Prostate gland (tissue), 2 donors: ENCODE measurements around the gene CACNG1. TPM values are rescaled to one million over a fixed set of nuclear protein-coding genes. Genes with fewer than 3 reads are reported as not detected.

Experiments used
- DNase-seq: peaks from one replicate; pipeline ENCODE4 v3.0.0-alpha.2; 2019; ENCODE audit warnings: low spot score
- H3K27ac ChIP-seq, 2 donors: fragments of 200-600 bp; sonication (generic); 2 replicates each; pipeline ENCODE4 v1.5.1; 2017 to 2019
- H3K27me3 ChIP-seq: fragments of 200-600 bp; sonication (generic); replicated peaks from 2 replicates; pipeline ENCODE4 v1.5.1; 2019; ENCODE audit not compliant: insufficient read depth
- H3K36me3 ChIP-seq, 2 donors: fragments of 200-600 bp; sonication (generic); 1 replicate in 1 of 2; 2 replicates in 1 of 2; pipeline versions ENCODE4 v1.5.1 to v1.8.1; 2017 to 2019
- H3K4me1 ChIP-seq: fragments of 200-600 bp; sonication (generic); replicated peaks from 2 replicates; pipeline ENCODE4 v1.5.1; 2019
- H3K4me3 ChIP-seq, 2 donors: fragments of 200-600 bp; sonication (generic); 2 replicates each; pipeline ENCODE4 v1.5.1; 2017 to 2019
- H3K9me3 ChIP-seq: fragments of 200-600 bp; sonication (generic); 2 replicates; pipeline ENCODE4 v1.5.1; 2017
- POLR2A ChIP-seq: fragments of 450-650 bp; IDR thresholded peaks from one replicate; pipeline ENCODE4 v1.6.1; 2016; ENCODE audit warnings: antibody characterized with exemption, mild to moderate bottlenecking
- POLR2AphosphoS5 ChIP-seq: sonication (generic); formaldehyde crosslinking; IDR thresholded peaks from one replicate; pipeline ENCODE4 v1.6.1; 2017; ENCODE audit warnings: antibody characterized with exemption
- WGBS: methylation state at CpG from one replicate; pipeline ENCODE4 v1.1.5; 2018; 5-methylcytosine and 5-hydroxymethylcytosine counted together
- intact Hi-C: fragments of 100-400 bp; cut with DNase I; formaldehyde crosslinking; loops from one replicate; pipeline ENCODE4 v1.14.2; 2022
- total RNA-seq, 2 donors: library from RNA; depleted of rRNA; stranded (reverse); fragments of >200 nt; gene quantifications; one replicate each; pipeline ENCODE4 v1.1.0, GENCODE V29; 2016
- TF ChIP-seq, protein P1 (sequence below), 4 experiments: fragments of 200-600 bp in 2 of 4; fragments of 450-650 bp in 2 of 4; sonication (generic) in 2 of 4; IDR thresholded peaks; 1 replicate in 3 of 4; 2 replicates in 1 of 4; pipeline ENCODE4 v1.5.1; 2016 to 2019; ENCODE audit warnings: antibody characterized with exemption in 4 of 4, mild to moderate bottlenecking in 2 of 4, moderate library complexity in 2 of 4

Gene CACNG1
- total RNA-seq, 2 donors from 2014 or later, result 0.74 TPM; not detected in 1

DNA sequence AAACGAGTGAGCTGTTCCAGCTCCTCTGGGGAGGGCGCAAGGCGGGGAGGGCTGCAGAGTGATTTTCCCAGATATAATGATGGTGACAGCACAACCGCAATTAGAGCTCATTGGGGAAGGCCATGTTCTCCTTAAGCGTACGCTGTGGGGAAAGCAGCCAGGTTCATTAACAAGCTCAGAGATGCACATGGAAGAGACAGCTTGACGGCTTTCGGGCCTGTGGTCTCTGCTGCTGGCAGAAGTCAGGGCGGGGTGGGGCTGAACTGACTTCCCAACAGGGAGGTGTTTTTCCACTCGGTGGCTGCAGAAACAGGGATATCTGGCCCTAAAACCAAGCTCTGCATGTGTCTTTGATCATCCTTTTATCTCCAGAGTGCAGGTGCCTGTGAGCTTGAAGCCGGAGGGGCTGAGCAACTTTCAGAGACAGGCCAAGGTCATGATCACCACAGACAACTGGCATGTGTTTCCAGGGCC is 24.0 kb upstream of the CACNG1 start:
- Histone ChIP-seq H3K4me3 (no peak overlapping the region), H3K4me1 (no peaks in the 10 kb centered on the region), H3K9me3 (no peaks in the 10 kb centered on the region), H3K36me3 (no peaks in the 10 kb centered on the region), H3K27ac (no peak overlapping the region), H3K27me3 (no peaks in the 10 kb centered on the region)
- intact Hi-C loops, result no loop called here
- 43% methylated on average over 11 of the region's 11 CpGs for WGBS
- no peak for DNase-seq
- TF ChIP-seq POLR2A (no peak), POLR2AphosphoS5 (no peak)
- TF ChIP-seq, protein P1, sequence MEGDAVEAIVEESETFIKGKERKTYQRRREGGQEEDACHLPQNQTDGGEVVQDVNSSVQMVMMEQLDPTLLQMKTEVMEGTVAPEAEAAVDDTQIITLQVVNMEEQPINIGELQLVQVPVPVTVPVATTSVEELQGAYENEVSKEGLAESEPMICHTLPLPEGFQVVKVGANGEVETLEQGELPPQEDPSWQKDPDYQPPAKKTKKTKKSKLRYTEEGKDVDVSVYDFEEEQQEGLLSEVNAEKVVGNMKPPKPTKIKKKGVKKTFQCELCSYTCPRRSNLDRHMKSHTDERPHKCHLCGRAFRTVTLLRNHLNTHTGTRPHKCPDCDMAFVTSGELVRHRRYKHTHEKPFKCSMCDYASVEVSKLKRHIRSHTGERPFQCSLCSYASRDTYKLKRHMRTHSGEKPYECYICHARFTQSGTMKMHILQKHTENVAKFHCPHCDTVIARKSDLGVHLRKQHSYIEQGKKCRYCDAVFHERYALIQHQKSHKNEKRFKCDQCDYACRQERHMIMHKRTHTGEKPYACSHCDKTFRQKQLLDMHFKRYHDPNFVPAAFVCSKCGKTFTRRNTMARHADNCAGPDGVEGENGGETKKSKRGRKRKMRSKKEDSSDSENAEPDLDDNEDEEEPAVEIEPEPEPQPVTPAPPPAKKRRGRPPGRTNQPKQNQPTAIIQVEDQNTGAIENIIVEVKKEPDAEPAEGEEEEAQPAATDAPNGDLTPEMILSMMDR (IDR thresholded peaks at IDR 0.05), result no peak

DNA sequence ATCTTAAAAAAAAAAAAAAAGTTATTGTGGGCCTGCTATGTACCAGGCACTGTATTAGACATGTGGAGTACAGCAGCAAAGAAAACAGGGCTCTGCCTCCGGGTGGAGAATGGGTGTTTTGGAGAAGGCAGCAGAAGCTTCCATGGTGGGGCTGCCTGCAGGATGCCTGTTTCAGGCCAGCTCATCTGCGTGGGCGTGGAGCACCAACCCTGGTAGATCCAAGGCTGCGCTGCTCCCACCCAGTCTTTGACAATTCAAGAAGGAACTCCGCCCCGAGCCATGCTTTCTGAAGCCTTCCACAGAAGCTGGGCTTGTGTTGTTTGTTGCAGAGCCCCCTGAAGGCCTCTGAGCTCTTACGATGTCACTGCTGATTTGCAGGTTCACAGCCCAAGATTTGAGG is 23.2 kb upstream of the CACNG1 start:
- 98% methylated on average over 7 of the region's 7 CpGs for WGBS
- TF ChIP-seq POLR2A, result no peak
- TF ChIP-seq, protein P1 (IDR thresholded peaks at IDR 0.05), result no peak
- no peak for TF ChIP-seq POLR2AphosphoS5
- H3K4me3 ChIP-seq, result no peak overlapping the region
- no peaks in the 10 kb centered on the region for H3K27me3 ChIP-seq
- no peaks in the 10 kb centered on the region for H3K4me1 ChIP-seq
- H3K36me3 ChIP-seq, result no peaks in the 10 kb centered on the region
- no peaks in the 10 kb centered on the region for H3K9me3 ChIP-seq
- no peak overlapping the region for H3K27ac ChIP-seq
- intact Hi-C loops, result no loop called here
- no peak for DNase-seq

DNA sequence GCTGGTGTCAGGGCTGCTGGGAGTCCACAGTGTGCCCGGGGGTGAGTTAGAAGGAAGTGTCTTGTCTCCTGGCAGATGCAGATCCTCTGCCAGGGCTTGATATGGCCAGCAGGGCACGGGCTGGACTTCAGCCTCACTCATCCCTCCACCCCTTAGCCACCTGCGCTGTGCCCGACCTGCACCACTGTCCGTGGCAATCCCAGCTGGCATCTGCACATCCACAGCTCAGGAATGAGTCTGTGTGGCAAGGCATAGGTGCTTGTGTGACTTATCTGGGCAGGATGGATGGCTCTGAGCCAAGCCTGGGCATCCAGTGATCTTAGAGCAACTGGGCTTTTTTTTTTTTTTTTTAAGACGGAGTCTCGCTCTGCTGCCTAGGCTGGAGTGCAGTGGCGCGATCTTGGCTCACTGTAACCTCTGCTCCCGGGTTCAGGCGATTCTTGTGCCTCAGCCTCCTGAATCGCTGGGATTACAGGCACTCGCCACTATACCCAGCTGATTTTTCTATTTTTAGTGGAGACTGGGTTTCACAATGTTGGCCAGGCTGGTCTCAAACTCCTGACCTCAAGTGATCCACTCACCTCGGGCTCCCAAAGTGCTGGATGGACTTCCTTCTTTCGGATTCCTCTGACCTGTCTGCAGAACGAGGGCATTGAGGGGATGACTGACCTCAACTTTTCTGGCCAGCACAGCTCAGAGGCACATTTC is 22.5 kb upstream of the CACNG1 start:
- no peaks in the 10 kb centered on the region for H3K36me3 ChIP-seq
- H3K9me3 ChIP-seq, result no peaks in the 10 kb centered on the region
- no peak overlapping the region for H3K27ac ChIP-seq
- intact Hi-C loops, result no loop called here
- no peaks in the 10 kb centered on the region for H3K4me1 ChIP-seq
- WGBS, result 88% methylated on average over 16 of the region's 16 CpGs
- no peak overlapping the region for H3K4me3 ChIP-seq
- no peak for TF ChIP-seq POLR2AphosphoS5
- no peaks in the 10 kb centered on the region for H3K27me3 ChIP-seq
- DNase-seq, result no peak

DNA sequence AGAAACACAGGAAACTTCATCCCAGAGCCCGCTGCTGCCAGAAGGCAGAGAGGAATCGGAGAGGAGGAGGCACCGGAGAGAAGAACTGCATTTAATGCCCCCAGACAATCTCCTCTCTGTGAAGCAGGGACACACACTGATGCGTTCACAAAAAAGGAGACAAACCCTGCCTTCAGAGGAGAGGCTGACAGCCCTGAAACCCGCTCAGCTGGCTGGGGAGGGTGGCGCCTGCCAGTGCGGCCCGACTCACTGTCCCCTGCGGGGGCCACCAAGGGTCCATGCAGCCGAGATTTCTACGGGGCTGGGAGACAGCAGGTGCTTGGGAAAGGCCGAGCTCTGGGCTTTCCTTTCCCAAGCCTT is 21.9 kb upstream of the CACNG1 start:
- intact Hi-C loops, result no loop called here
- no peak for DNase-seq
- H3K4me1 ChIP-seq, result no peaks in the 10 kb centered on the region
- H3K27me3 ChIP-seq, result no peaks in the 10 kb centered on the region
- WGBS, result 81% methylated on average over 12 of the region's 12 CpGs
- no peaks in the 10 kb centered on the region for H3K9me3 ChIP-seq
- H3K4me3 ChIP-seq, result no peak overlapping the region
- no peak for TF ChIP-seq POLR2A
- no peak overlapping the region for H3K27ac ChIP-seq
- no peaks in the 10 kb centered on the region for H3K36me3 ChIP-seq

DNA sequence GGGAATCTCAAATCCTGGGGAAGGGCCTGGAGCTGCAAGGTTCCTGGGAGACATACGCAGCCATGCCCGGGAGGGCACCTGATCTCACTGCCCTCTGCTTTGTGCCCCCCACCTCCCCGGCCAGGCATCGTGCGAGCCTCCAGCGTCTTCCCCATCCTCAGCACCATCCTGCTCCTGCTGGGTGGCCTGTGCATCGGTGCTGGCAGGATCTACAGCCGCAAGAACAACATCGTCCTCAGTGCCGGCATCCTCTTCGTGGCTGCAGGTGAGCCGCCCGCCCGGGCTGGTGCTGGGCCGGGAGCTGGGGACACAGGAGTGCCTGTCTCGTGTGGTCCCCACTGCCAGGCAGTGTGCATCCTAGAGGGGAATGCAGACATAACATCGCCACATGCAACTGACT is 19.6 kb upstream of the CACNG1 start:
- Histone ChIP-seq H3K27me3 (no peaks in the 10 kb centered on the region), H3K36me3 (no peaks in the 10 kb centered on the region), H3K4me1 (no peaks in the 10 kb centered on the region), H3K9me3 (no peaks in the 10 kb centered on the region), H3K4me3 (no peak overlapping the region), H3K27ac (no peak overlapping the region)
- no peak for TF ChIP-seq POLR2AphosphoS5
- TF ChIP-seq POLR2A, result no peak
- TF ChIP-seq, protein P1 (IDR thresholded peaks at IDR 0.05), result no peak
- WGBS, result 72% methylated on average over 17 of the region's 17 CpGs
- DNase-seq, result no peak
- intact Hi-C loops, result no loop called here

DNA sequence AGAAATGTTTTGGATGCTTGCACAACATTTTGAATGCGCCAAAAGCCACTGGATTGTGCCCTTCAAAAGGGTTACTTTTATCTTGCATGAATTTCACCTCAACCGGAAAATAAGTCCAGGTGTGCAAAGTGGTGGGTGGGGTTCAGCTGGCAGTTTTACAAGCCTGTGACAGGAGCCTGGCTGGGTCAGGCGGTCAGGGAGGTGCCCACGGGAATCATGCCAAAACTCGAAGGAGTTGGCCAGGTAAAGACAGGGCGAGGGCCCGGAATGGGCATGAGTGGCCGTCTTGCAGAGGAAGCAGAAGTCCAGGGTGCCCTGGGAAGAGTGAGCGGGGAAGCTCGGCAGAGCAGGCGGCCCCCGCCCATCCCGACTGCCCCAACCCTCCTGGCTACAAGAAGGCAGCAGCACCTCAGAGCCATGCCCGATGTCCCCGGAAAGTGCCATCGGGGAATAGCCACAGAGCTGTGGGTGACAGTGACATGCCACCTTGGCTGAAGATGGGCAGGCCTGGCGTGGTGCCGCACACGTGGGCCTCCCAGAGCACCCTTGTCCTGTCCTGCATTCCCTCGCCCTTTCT is 19.1 kb upstream of the CACNG1 start:
- Histone ChIP-seq H3K27me3 (no peaks in the 10 kb centered on the region), H3K4me3 (no peak overlapping the region), H3K27ac (no peak overlapping the region), H3K9me3 (no peaks in the 10 kb centered on the region), H3K4me1 (no peaks in the 10 kb centered on the region), H3K36me3 (no peaks in the 10 kb centered on the region)
- 47% methylated on average over 18 of the region's 20 CpGs for WGBS
- no peak for DNase-seq
- intact Hi-C loops, result no loop called here
- TF ChIP-seq, protein P1 (IDR thresholded peaks at IDR 0.05), result no peak
- no peak for TF ChIP-seq POLR2AphosphoS5
- TF ChIP-seq POLR2A, result no peak
